Ectodermal cell (in vitro differentiated cells): ENCODE data around the gene ANO1.

Experiments used
- H3K27ac ChIP-seq: 2 replicates; pipeline ENCODE4 v1.7.0; 2013; ENCODE audit warnings: mild to moderate bottlenecking, low read depth, low read length; ENCODE audit not compliant: insufficient read depth, poor library complexity, severe bottlenecking
- H3K27me3 ChIP-seq: 2 replicates; pipeline ENCODE4 v1.7.0; 2013; ENCODE audit warnings: mild to moderate bottlenecking, low read length; ENCODE audit not compliant: insufficient read depth, control insufficient read depth, poor library complexity, severe bottlenecking
- H3K36me3 ChIP-seq: one replicate; pipeline ENCODE4 v1.7.0; 2013; ENCODE audit warnings: low read length; ENCODE audit not compliant: control insufficient read depth, insufficient read depth
- H3K4me1 ChIP-seq: one replicate; pipeline ENCODE4 v1.7.0; 2013; ENCODE audit warnings: low read length; ENCODE audit not compliant: control insufficient read depth, insufficient read depth
- H3K4me3 ChIP-seq: 2 replicates; pipeline ENCODE4 v1.7.0; 2013; ENCODE audit warnings: low read depth, low read length, control low read depth; ENCODE audit not compliant: insufficient read depth
- H3K9me3 ChIP-seq: 2 replicates; pipeline ENCODE4 v1.7.0; 2013; ENCODE audit warnings: mild to moderate bottlenecking, low read length, moderate library complexity; ENCODE audit not compliant: control insufficient read depth
- WGBS, 2 experiments: methylation state at CpG; one replicate each; pipeline ENCODE4 v1.1.7; 2013; ENCODE audit warnings: missing lambda C conversion rate in 2 of 2; 5-methylcytosine and 5-hydroxymethylcytosine counted together

Gene ANO1

DNA sequence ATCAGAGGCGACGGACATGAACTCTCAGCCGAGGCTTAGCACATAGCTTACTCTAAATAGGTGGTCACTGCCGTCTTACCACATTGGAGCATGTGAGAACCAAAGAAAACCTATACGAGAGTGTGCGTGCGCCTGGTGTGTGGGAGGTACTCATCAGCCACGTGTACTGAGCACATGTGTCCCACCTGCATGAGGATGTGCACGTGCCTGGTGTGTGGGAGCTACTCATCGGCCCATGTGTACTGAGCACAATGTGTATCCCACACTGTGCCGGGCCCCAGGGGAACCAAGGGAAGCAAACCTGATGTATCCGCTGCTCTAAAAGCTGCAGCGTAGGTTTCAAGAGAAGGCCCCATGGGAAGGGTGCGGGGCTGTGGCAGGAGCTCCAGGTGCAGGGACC, 56.4 kb downstream of the ANO1 start:
- H3K27me3 ChIP-seq: peaks cover 65% of the 10 kb centered on the region
- WGBS, 2 experiments: 94 to 96% methylated on average over 14 of the region's 14 CpGs

DNA sequence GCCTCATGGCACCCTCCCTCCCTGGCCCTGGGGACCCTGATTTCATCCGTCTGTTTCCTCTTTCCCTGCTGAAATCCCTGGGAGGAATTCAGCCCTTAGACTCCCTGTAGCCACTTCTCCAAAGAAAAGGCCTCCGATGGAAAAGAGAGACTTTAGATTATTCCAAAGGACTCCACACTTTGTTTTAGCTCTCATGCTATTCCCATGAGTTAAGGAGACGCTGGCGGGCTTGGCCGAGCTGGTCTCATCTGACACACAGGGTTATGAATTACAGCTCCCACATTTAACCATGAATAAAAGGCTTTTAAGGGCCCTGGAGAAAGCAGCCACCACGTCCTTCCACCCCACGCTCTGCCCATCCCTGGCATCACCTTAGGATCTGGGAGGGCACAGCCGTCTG, 57.0 kb downstream of the ANO1 start:
- Histone ChIP-seq H3K27ac (no peak overlapping the region), H3K36me3 (no peaks in the 10 kb centered on the region), H3K4me3 (no peak overlapping the region), H3K9me3 (no peaks in the 10 kb centered on the region), H3K27me3 (peaks cover 65% of the 10 kb centered on the region), H3K4me1 (no peaks in the 10 kb centered on the region)
- WGBS, 2 experiments: 89% methylated on average over 8 of the region's 8 CpGs

More for the DNA sequence above, 56.4 kb downstream of the ANO1 start:
- no peaks in the 10 kb centered on the region for H3K4me1 ChIP-seq
- no peaks in the 10 kb centered on the region for H3K36me3 ChIP-seq
- H3K4me3 ChIP-seq: no peak overlapping the region
- no peaks in the 10 kb centered on the region for H3K9me3 ChIP-seq
- H3K27ac ChIP-seq: no peak overlapping the region

DNA sequence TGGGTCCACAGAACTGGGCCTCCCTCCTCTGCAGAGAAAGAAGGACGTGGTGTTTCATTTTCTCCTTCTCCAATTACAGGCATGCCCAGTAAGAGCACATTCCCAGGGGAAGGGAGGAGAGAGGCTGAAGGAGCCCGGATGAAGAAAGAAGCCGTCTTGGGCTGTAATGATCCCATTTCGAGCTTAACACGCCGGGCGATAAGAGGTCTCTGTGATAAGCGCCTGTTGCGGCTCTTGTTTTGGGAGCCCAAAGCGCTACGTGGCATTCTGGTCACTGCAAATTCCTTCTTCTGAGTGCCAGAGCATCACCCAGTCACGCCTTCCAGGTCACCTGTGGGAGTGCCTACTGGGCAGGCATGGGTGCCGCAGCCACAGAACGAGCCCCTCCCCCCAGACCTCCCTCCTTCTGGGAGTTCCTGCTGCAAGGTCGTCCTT, 57.5 kb downstream of the ANO1 start:
- 74 to 78% methylated on average over 15 of the region's 15 CpGs for WGBS, 2 experiments
- Histone ChIP-seq H3K27me3 (peaks cover 66% of the 10 kb centered on the region), H3K36me3 (no peaks in the 10 kb centered on the region), H3K4me1 (no peaks in the 10 kb centered on the region), H3K9me3 (no peaks in the 10 kb centered on the region), H3K4me3 (no peak overlapping the region), H3K27ac (no peak overlapping the region)

DNA sequence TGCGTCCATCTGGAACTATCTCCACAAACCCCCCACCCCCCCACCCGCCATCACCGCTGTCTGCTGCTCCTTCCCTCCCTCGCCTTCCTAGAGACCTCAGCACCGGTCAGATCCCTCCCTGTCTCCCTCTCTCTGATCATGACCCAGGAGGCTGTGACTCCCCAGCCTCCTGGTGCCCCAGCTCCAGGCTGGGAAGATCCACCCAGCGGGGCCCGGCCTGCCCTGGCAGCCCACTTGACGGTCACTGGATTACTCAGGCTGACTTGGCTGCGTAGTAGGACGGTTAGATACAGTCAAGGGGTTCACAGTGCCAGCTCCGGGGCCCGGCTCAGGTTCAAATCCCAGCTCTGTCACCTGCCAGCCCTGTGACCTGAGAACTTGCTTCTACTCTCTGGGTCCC, 59.3 kb downstream of the ANO1 start:
- peaks cover 76% of the 10 kb centered on the region for H3K27me3 ChIP-seq
- H3K36me3 ChIP-seq: no peaks in the 10 kb centered on the region
- WGBS, 2 experiments: 90 to 92% methylated on average over 11 to 12 of the region's 12 CpGs
- peaks cover 17% of the 10 kb centered on the region for H3K4me1 ChIP-seq
- H3K27ac ChIP-seq: no peak overlapping the region
- H3K4me3 ChIP-seq: no peak overlapping the region
- H3K9me3 ChIP-seq: no peaks in the 10 kb centered on the region

DNA sequence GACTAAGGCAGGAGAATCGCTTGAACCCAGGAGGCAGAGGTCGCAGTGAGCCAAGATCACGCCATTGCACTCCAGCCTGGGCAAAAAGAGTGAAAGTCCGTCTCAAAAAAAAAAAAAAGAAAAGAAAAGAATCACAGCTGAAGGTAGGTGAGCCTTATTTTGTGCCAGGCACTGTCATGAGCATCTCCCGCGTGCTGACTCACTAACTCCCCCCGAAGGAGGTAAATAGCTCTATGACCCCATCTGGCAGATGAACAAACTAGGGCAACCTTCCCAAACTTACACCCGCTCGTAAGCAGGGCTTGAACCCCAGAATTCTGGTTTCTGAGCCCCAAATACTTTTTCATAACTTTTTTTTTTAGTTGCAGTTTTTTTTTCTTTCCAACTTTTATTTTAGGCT, 60.3 kb downstream of the ANO1 start:
- Histone ChIP-seq H3K27ac (no peak overlapping the region), H3K27me3 (peaks cover 80% of the 10 kb centered on the region), H3K36me3 (no peaks in the 10 kb centered on the region), H3K4me1 (peaks cover 17% of the 10 kb centered on the region), H3K4me3 (no peak overlapping the region), H3K9me3 (no peaks in the 10 kb centered on the region)
- 84 to 85% methylated on average over 9 of the region's 9 CpGs for whole genome bisulfite sequencing, 2 experiments

DNA sequence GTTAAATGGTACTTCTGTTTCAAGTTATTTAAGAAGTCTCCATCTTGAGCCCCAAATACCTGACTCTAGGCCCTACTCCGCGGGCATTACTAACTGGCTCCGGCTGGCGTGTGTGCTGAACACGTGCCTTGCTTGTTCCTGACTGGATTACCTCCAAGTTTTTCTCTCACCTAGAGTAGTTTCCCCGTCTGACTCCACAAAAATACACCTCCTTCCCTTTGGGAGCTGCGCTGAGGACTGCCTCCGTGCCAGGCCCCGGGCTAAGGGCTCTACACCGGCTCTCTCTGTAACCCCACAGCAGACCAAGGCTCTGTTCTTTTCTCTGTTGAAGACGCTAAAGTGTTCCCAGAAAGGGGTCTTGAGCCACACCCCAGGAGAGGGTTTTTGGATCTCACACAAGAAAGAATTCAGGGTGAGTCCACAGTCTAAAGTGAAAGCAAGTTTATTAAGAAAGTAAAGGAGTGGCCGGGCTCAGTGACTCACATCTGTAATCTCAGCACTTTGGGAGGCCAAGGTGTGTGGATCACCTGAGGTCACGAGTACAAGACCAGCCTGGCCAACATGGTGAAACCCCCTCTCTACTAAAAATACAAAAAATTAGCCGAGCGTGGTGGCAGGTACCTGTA, 61.8 kb downstream of the ANO1 start:
- Histone ChIP-seq H3K36me3 (no peaks in the 10 kb centered on the region), H3K27ac (no peak overlapping the region), H3K4me3 (no peak overlapping the region), H3K4me1 (peaks cover 17% of the 10 kb centered on the region), H3K27me3 (peaks cover 87% of the 10 kb centered on the region), H3K9me3 (no peaks in the 10 kb centered on the region)
- WGBS, 2 experiments: 92% methylated on average over 15 of the region's 15 CpGs

DNA sequence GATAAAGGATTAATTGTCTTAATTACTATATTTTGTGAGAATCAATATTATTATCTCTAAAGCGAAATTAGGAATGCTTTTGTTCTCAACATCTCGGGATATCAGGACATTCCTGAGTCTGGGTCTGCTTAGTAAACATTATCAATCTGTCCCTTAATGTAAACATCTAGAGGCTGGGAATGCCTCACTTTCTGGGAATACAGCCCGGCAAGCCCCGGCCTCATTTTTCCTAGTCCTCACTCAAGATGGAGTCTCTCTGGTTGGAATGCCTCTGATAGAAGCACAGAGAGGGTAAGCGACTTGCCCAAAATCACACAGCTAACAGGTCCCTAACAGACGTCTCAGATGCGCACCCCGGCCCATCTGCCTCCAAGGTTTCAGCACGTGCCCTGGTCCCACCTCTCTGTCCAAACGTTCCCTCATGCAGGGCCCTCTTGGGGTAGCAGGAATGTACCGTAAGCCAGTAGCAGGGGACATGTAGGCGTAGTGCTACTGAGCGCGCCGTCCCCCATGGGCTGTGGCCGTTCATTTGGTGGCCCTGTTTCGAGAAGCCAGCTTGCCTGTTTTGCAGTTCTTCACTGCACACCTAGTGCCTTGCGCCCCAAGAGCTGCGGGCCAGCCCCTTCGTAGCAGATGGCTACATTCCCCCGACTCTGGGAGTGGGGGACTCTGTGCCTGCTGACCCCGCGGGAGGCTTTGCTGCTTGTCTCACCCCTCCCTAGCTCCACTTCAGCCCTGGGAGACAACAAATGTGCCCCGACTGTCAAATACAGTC, 62.8 kb downstream of the ANO1 start:
- H3K4me3 ChIP-seq: no peak overlapping the region

DNA sequence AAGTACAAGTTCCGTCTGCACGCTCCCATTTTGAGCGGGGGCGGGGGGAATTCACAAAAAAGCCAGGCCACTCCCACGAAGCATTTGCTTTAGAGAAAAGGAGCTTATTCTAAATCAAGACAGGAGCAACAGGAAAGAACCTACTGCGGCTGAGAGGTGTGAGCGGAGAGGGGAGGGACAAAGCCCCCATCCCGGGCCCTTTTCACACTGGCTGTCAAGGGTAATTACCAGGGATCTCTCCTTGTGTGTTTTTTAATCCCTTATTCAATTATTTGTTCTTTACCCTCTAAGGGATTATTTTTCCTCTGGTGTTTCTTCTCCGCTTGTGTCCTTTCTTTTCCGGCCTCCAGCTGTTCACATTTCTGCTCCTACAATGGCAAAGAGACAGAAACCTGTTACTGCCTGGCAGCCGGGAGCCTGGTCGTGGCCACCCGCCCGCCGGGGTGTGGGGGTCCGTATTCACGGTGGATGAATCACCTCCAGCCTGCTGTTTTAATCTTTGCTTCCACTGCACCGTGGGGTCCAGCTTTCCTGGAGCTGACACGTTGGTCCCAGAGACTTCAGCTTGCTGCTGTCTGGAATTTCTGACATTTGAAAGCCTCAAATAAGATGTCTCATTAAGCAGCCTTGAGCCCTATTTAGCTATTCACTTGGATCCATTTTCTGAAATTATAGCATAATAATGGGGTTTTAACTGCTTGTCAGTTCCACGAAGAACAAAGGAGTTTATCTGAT, 63.5 kb downstream of the ANO1 start:
- Histone ChIP-seq H3K27me3 (peaks cover 98% of the 10 kb centered on the region), H3K9me3 (no peaks in the 10 kb centered on the region), H3K4me1 (peaks cover 17% of the 10 kb centered on the region), H3K4me3 (no peak overlapping the region), H3K27ac (peak overlapping the region; percentile 30), H3K36me3 (no peaks in the 10 kb centered on the region)
- 1% methylated on average over 20 of the region's 20 CpGs for WGBS, 2 experiments

More for the DNA sequence above, 62.8 kb downstream of the ANO1 start:
- Histone ChIP-seq H3K27ac (no peak overlapping the region), H3K27me3 (peaks cover 96% of the 10 kb centered on the region), H3K9me3 (no peaks in the 10 kb centered on the region), H3K4me1 (peaks cover 17% of the 10 kb centered on the region), H3K36me3 (no peaks in the 10 kb centered on the region)
- 31 to 39% methylated on average over 23 to 24 of the region's 24 CpGs for WGBS, 2 experiments

DNA sequence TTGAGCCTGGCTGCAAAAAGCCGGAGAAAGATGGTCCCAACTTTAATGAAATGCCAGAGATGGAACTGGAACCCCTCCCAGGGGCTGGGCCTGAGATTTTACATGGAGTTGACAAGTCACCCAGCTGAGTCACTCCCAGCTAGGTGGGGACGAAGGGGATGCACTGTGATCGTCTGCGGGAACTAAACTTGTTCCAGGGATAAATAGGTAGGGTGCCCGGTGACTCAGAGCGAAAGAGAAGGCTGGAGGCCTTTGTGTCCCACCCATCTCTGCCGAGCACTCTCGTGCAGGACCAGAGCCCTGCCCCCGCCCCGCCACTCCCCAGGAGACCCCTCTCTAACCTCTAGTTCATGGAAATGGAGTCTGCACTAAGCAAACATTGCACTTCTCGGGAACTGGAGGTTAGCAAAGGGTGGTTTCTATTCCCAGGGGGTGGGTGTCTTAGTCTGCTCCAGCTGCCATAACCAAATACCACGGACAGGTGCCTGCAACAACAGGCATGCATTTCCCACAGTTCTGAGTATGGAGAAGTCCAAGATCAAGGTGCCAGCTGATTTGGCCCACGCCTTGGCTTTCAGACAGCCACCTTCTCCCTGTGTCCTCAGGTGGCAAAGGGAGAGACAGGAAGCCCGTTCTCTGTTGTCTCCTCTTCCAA, 64.2 kb downstream of the ANO1 start:
- Histone ChIP-seq H3K27me3 (peaks cover 99% of the 10 kb centered on the region), H3K4me1 (peaks cover 17% of the 10 kb centered on the region), H3K27ac (no peak overlapping the region), H3K4me3 (no peak overlapping the region), H3K9me3 (no peaks in the 10 kb centered on the region), H3K36me3 (no peaks in the 10 kb centered on the region)
- 17 to 19% methylated on average over 14 of the region's 14 CpGs for WGBS, 2 experiments

DNA sequence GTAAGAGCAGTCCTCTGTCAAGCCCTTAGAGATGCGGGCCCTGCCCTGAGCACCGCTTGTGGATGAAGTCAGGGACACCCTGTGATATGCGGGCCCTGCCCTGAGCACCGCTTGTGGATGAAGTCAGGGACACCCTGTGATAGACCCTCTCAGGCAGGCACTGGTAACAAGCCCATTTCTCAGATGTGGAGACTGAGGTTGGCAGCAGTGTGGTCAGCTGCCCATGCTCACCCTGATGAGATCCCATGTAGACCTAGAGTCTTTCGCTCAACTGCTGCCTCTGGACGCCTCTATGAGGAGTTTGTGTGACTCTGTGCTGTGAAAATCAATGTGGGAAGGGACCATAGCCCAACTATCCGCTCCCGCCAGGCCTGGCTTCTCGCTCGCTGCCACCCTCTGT, 66.1 kb downstream of the ANO1 start:
- no peaks in the 10 kb centered on the region for H3K9me3 ChIP-seq
- H3K4me3 ChIP-seq: no peak overlapping the region
- H3K4me1 ChIP-seq: peaks cover 17% of the 10 kb centered on the region
- H3K27me3 ChIP-seq: peaks cover 100% of the 10 kb centered on the region
- WGBS, 2 experiments: 86 to 88% methylated on average over 10 of the region's 10 CpGs
- H3K36me3 ChIP-seq: no peaks in the 10 kb centered on the region
- H3K27ac ChIP-seq: no peak overlapping the region
